Kidney capillary endothelial cell (primary cell): ENCODE data around the gene BMERB1.
"Not testable (repeated sequence)": the region's sequence is repeated elsewhere in the genome, so short reads cannot be mapped to it uniquely, and the experiment has no call there.

Experiments used
- DNase-seq: peaks from one replicate; pipeline ENCODE4 v3.0.0-alpha.2; 2018; ENCODE audit warnings: low spot score

The BMERB1 gene

DNA sequence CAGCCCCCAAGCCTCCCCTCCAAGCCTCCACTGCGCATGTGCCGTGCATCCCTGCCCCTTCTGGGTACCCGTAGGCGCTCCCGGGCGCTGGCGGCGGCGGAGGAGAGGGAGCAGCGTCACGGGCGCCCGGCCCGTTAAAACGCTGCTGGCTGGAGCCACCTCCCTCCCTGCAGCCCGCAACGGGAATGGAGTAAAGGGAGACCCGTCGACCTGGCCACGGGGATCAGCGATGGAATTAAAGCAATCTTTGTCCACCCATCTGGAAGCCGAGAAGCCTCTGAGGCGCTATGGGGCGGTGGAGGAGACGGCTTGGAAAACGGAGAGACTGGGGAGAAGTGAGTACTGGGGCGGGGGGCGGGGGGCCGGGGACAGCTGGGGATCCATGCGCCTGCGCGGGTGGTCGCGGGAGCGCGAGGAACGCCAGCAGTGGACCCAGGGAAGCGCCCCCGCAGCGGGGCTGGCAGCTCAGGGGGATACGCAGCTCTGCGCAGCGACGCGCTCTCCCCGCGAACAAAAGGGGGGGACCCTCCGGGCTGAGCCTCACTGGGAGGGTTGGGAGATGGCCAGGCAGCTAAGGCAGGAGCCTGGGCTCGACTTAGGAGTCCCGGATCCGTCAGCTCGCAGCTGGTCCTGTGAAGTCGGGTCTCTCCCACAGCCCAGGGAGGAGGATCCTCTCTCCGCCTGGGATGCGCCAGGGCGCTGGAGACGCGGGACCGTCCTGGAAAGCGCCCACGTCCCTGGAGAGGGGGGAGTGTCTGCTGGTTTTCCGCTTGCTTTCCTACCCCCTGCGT is at the start of gene BMERB1:
Gene BMERB1, plus strand, starts transcription at position 164 of the 791 bp plus-strand sequence. Its CDS starts 66 bp downstream, at position 230.
- DNase-seq, result peak; percentile 65

- not testable (repeated sequence) for DNase-seq
These were observed 46.3 kb upstream of the BMERB1 start for GRCh38 chr16:15388060-15388459.

DNA sequence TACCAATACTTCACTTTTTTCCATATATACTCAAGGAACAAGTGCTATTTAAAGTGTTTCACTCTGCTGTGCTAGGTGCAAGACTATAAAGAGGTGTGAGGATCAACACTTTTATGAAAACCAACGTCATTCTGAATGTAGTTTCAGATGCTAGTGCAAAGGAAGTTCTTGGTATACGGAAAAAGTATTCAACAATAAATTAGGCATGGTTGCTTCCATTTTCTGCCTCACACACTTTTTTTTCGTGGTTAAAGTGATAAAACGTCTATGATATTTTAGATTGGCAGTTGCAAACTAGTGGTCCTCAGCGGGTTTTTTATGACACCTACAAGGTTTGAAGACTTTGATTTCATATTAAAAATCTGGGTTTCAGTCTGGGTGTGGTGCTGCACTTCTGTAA is 44.5 kb upstream of the BMERB1 start:
- not testable (repeated sequence) for DNase-seq

DNA sequence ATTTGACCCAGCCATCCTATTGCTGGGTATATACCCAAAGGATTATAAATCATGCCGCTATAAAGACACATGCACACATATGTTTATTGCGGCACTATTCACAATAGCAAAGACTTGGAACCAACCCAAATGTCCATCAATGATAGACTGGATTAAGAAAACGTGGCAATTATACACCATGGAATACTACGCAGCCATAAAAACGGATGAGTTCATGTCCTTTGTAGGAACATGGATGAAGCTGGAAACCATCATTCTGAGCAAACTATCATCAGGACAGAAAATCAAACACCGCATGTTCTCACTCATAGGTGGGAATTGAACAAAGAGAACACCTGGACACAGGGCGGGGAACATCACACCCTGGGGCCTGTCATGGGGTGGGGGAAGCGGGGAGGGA is 41.4 kb upstream of the BMERB1 start:
- not testable (repeated sequence) for DNase-seq

- DNase-seq, result not testable (repeated sequence)
These were observed 38.5 kb upstream of the BMERB1 start, which contains the start of gene MPV17L for GRCh38 chr16:15395631-15396508. Gene MPV17L (plus strand): TSS chr16:15395754. CDS start chr16:15395898, 144 bp downstream.

DNA sequence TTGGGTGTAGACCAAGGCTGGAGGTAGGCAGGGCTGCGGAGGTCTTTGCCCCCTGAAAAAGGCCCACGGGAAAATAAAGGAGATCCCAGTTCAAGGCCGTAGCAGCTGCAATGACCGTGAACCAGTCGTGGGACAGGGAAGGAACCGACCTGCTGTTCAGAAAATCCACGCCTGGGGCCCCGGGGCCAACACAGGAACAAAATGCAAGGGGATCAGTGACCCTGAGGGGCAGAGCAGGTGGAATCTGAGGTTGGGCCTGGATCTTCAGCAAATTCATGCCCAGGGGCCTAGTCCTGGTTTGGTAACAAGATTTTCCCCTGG is 37.9 kb upstream of the BMERB1 start:
- not testable (repeated sequence) for DNase-seq

- no peak for DNase-seq
These were observed 37.3 kb upstream of the BMERB1 start for GRCh38 chr16:15396948-15397594.

- DNase-seq, result no peak
These were observed 35.6 kb upstream of the BMERB1 start for GRCh38 chr16:15398618-15399316.

DNA sequence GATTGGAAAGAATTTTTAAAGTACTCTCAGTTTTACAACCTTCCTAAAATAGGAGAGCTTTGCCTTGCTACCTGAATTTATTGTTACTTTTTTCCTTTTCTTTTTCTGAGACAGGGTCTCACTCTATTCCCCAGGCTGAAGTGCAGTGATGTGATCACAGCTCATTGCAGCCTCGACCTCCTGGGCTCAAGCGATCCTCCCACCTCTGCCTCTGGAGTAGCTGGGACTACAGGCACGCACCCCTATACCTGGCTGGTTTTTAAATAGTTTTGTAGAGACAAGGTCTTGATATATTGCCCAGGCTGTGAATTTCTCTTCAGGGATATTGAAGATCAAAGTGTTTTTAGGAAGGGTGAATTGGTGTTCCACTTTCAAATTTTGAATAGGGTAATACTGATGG is 35.1 kb upstream of the BMERB1 start:
- no peak for DNase-seq

GRCh38 chr16:15400314-15400713 is 34.1 kb upstream of the BMERB1 start:
- not testable (repeated sequence) for DNase-seq

- DNase-seq, result no peak
These were observed 32.4 kb upstream of the BMERB1 start for GRCh38 chr16:15401972-15402371.

GRCh38 chr16:15403392-15403995 is 30.9 kb upstream of the BMERB1 start:
- no peak for DNase-seq

- DNase-seq, result not testable (repeated sequence)
These were observed 30.3 kb upstream of the BMERB1 start for GRCh38 chr16:15404091-15404490.

DNA sequence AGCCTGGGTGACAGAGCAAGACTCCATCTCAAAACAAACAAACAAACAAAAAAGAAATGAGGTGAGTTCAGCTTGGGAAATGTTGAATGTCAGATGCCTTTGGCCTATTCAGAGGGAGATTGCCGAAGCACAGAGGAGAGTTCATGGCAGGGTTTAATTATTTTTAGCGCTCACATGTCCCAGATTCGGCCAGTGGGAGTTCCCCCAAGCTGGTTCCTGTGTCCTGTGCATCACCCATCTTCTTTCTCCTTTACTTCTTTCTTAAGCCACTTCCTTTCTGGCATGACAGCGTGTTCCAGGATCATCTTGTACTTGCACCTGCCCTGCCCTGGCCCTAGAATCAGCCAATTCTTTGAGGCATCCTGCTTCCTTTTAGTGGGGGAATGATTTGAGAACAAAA is 29.6 kb upstream of the BMERB1 start:
- DNase-seq, result no peak

- not testable (repeated sequence) for DNase-seq
These were observed 26.6 kb upstream of the BMERB1 start for GRCh38 chr16:15407756-15408155.

DNA sequence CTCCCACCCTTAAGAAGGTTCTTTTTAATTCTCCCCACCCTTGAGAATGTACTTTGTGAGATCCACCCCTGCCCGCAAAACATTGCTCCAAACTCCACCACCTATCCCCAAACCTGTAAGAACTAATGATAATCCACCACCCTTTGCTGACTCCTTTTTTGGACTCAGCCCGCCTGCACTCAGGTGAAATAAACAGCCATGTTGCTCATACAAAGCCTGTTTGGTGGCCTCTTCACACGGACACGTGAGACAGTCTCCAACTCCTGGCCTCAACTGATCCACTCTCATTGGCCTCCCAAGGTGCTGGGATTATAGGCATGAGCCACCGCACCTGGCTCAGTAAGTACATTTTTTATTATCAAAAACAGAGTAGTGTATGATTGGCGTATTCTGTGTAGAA is 24.9 kb upstream of the BMERB1 start:
- not testable (repeated sequence) for DNase-seq

DNA sequence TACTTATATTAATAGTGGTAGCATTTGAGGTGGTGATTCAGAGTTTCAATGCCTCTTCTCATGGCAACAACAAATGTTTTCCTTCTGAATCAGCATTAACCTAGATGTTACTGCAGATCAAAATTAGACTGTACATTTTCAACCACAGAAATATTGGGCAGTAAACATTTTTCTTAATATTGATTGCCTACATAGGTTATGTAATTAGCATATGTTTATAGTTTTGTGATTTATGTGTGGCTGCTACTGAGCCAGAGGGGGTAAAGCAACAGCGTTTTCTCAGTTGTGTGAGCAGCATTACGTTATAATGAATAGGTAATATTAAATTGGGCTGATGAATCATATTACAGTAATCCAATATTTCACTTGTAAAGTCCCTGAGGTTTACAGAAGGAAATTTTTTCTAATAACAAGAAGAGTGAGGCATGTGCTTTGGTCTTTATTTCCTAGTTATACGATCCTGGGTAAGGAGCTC is 18.8 kb upstream of the BMERB1 start:
- no peak for DNase-seq

- DNase-seq, result no peak
These were observed 17.2 kb upstream of the BMERB1 start for GRCh38 chr16:15417197-15417596.

- DNase-seq, result no peak
These were observed 16.2 kb upstream of the BMERB1 start for GRCh38 chr16:15418206-15418605.

- DNase-seq, result not testable (repeated sequence)
These were observed 12.7 kb upstream of the BMERB1 start for GRCh38 chr16:15421696-15422095.

GRCh38 chr16:15422222-15422621 is 12.2 kb upstream of the BMERB1 start:
- DNase-seq, result no peak
